Activated naive CD8-positive, alpha-beta T cell treated with anti-CD3 and anti-CD28 coated beads, Interleukin-2, amount 50 U/mL, for 24 hours (primary cell): ENCODE results near the gene WIPF2.

Experiments used
- ATAC-seq: fragments of 150-1000 bp; cut with Tn5 transposase; one replicate; pipeline ENCODE4 v1.10.0; 2021
- DNase-seq: peaks from one replicate; pipeline ENCODE4 v3.0.0; 2021
- H3K27ac Mint-ChIP-seq: one replicate; pipeline ENCODE4 v1.8.0; 2021; ENCODE audit warnings: mild to moderate bottlenecking, mixed read lengths
- H3K27me3 Mint-ChIP-seq: one replicate; pipeline ENCODE4 v1.8.0; 2021; ENCODE audit warnings: mixed read lengths
- H3K36me3 Mint-ChIP-seq: one replicate; pipeline ENCODE4 v1.8.0; 2021; ENCODE audit warnings: low read depth, mixed read lengths
- H3K4me1 Mint-ChIP-seq: one replicate; pipeline ENCODE4 v1.8.0; 2021; ENCODE audit warnings: mixed read lengths
- H3K4me3 Mint-ChIP-seq: one replicate; pipeline ENCODE4 v1.8.0; 2021; ENCODE audit warnings: mild to moderate bottlenecking, moderate library complexity, mixed read lengths
- H3K9me3 Mint-ChIP-seq: one replicate; pipeline ENCODE4 v1.8.0; 2021; ENCODE audit warnings: mixed read lengths

WIPF2 gene

DNA sequence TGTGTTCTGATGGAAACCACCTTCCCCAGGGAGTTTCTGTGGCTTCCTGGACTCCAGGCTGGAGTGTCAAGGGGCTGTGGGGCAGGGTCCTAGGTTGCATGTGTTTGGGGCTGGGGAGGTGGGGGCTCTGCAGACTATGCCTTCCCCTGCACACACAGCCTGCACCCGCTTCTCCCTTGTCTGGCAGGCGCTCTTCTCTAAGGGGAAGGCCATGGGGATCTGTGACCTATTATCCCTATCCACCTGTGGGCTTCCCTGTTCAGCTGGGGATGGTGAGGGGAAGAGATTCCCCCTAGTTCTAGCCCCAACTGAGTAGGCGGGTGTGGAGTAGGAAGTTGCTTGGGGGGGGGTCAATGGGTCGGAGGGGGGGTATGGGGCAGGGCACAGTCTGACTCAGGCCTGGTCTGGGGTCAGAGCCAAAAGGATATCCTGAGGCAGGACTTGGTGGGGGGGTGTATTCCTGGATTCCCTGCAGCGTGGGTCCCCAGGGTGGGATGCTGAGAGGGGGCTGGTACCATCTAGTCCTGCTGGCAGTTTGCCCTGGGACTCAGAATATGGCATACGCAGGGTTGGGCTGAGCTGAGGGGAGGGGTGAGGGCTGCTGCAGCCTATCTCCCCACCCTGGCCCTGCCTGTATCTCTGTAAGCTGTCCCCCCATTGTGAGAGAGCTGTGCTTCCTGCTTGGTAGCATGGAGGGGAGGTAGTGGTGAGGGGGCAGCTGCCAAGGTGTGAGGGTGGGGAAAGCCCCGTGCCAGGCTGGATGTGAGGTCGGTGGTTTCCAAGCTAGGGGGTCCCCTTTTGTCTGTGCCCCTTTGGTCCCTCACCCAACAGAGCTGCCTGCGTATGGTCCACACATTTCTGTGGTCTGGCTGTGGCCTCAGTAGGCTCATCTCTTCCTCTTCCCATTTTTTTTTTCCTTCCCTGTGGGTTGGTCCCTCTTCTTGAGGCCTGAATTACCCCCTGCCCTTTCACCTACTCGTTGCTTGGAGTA, 104.6 kb downstream of the WIPF2 start:
- peak; percentile 43 for ATAC-seq
- H3K36me3 Mint-ChIP-seq = peaks cover 7% of the 10 kb centered on the region
- peaks cover 2% of the 10 kb centered on the region for H3K27me3 Mint-ChIP-seq
- peak overlapping the region; percentile 100 for H3K27ac Mint-ChIP-seq
- H3K4me3 Mint-ChIP-seq = peak overlapping the region; percentile 85
- peaks cover 93% of the 10 kb centered on the region for H3K4me1 Mint-ChIP-seq
- DNase-seq = peak; percentile 78
- no peaks in the 10 kb centered on the region for H3K9me3 Mint-ChIP-seq

DNA sequence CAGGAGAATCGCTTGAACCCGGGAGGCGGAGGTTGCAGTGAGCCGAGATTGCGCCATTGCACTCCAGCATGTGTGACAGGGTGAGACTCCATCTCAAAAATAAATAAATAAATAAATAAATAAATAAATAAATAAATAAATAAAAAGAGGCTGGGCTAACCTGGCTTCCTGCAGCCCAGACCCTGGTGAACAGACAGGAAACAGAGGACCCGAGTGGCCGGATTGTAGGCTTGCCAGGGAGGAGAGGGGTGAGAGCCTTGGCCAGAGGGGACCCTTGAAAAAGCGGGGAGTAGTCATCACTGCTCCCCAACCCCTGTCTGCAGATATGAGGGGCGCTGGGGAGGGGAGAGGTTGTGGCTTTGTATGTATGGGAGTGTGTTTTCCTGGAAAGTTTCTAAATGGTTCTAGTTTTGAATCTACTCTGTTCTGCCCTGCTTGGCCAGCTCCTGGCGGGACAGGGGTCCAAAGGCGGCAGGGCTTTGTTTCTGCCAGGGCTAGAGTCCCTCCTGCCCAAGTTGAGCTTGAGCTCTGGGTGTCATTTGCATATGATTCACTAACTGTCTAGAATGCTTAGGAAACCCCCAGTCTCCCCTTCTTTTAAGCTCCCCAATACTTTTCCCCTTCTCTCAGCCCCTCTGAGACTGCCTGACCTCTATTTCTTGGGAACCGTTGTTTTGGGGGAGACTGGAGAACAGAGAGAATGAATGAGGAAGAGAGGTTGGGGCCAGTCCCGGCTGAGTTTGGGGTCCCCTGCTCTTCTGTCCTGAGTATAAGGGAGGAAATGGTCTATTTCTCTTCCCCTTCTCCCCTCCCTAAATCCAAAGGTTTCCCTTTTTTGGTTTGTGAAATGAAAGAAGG, 106.3 kb downstream of the WIPF2 start:
- ATAC-seq (no peak), DNase-seq (peak; percentile 46)
- Mint-ChIP-seq H3K4me3 (peak overlapping the region; percentile 77), H3K36me3 (peaks cover 9% of the 10 kb centered on the region), H3K27me3 (peaks cover 2% of the 10 kb centered on the region), H3K9me3 (no peaks in the 10 kb centered on the region), H3K4me1 (peaks cover 96% of the 10 kb centered on the region), H3K27ac (peak overlapping the region; percentile 100)

DNA sequence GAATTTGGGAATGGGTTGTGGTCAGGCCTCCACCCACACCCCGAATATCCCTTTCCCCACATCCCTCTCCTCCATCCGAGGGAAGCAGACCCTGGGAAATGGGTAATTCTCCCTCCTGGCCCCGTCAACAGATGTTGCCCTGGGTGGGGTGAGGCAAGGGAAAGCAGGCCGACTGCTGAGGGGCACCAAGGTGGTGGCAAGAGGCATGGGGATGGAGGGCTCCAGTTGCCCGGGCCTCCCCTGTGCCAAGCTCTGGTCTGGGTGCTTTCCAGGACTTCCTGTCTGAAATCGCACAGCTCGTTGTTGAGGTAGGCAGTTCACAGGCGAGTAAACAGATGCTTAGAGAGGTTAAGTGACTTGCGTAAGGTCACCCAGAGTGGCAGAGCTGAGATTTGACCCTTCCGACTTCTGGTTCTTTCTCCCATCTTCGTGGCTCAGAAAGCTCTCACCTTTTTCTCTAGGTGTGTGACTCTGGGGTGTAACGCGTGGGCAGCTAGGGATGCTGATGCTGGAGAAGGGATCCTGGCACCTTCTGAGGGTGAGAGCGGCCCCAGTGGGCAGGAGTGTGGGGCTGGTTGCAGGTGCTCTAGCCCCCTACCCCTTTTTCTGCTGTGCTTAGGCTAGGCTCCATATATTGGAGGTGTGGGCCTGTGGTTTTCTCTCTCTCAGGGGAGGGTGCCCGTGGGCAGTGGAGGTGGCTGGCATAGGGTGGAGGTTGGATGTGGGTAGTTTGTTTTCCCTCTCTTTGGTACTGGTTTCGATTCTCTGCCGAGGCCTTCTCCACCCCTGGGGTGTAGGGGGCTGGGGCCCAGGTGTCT, 107.1 kb downstream of the WIPF2 start:
- Mint-ChIP-seq H3K36me3 (peaks cover 12% of the 10 kb centered on the region), H3K4me3 (peak overlapping the region; percentile 77), H3K9me3 (no peaks in the 10 kb centered on the region), H3K4me1 (peaks cover 96% of the 10 kb centered on the region), H3K27ac (peak overlapping the region; percentile 100), H3K27me3 (peaks cover 2% of the 10 kb centered on the region)
- peak; percentile 11 for ATAC-seq
- DNase-seq = peak; percentile 56

DNA sequence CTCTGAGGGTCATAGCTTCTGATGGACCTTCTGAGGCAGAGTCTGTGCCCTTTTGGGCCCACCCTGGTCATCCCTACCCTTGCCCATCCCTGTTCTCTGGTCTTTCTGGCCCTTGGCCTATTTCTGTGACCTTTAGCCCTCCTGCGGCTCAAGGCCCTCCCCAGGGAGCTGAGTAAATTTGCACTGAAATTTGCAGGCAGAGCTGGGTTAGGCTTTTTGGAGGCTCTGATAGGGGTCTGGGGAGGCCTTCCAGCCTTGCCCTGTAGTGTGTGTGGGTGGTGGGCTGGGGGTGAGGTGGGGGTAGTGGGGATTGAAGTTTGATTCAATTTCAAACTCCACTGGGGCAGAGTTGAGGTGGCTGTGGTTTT, 107.7 kb downstream of the WIPF2 start:
- H3K27me3 Mint-ChIP-seq = peaks cover 2% of the 10 kb centered on the region
- peaks cover 96% of the 10 kb centered on the region for H3K4me1 Mint-ChIP-seq
- H3K36me3 Mint-ChIP-seq = peaks cover 15% of the 10 kb centered on the region
- no peak for DNase-seq
- H3K9me3 Mint-ChIP-seq = no peaks in the 10 kb centered on the region
- no peak for ATAC-seq
- peak overlapping the region; percentile 77 for H3K4me3 Mint-ChIP-seq
- peak overlapping the region; percentile 100 for H3K27ac Mint-ChIP-seq

DNA sequence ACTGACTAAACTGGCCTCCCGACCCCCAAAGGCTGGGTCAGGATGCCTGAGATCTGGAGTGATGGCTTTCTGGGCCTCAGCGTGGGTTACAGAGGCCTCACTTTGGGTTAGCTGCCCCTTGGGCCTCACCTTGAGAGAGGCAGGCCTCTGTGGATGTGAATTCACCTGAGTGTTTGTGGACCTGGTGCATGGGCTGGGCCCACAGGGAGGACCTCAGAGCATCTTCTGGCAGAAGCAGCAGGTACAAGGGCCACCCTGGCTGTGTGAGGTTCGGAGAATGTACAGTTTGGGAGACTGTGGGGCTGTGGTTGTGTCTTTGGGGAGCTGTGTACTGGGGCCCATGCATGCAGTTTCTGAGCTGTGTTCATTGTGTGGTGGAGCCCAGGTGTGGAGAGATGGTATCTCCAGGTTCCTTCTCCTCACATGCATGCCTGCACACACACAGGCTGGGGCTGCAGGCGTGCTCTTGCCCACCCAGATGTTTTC, 108.2 kb downstream of the WIPF2 start:
- peaks cover 15% of the 10 kb centered on the region for H3K36me3 Mint-ChIP-seq
- peaks cover 2% of the 10 kb centered on the region for H3K27me3 Mint-ChIP-seq
- no peak for ATAC-seq
- peak overlapping the region; percentile 44 for H3K27ac Mint-ChIP-seq
- no peak for DNase-seq
- no peaks in the 10 kb centered on the region for H3K9me3 Mint-ChIP-seq
- peak overlapping the region; percentile 40 for H3K4me3 Mint-ChIP-seq
- H3K4me1 Mint-ChIP-seq = peaks cover 92% of the 10 kb centered on the region

DNA sequence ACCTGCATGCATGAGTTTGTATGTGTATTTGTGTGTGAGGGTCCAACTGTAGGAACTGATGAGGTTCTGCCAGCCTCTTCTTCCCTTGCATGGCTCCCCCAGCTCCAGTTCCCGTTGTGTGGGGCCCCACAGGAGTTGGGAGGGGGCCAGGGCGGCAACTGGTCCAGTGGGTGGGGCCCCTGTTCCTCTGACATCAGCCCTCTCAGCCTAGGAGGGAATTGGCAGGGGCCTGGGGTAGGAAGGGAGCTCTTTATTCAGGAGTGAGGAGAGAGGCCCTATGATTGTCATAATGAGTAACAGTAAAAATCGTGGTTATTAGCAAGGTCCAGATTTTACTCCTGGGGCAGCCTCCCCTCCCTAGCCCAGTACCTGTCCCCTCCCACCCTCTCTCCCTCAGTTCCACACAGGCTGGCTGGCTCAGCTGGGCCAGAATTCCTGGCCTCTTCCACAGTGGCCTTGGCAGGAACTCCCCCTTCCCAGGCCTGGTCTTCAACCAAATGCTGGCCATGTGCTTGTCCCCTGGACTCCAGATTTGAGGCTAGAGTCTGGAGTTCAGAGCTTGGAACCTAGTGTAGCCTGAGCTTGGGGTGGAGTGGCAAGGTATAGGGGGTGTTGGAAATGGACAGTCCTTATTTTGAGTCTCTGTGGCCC, 108.8 kb downstream of the WIPF2 start:
- DNase-seq = no peak
- Mint-ChIP-seq H3K36me3 (peaks cover 18% of the 10 kb centered on the region), H3K4me1 (peaks cover 92% of the 10 kb centered on the region), H3K9me3 (no peaks in the 10 kb centered on the region), H3K4me3 (no peak overlapping the region), H3K27me3 (peaks cover under 1% of the 10 kb centered on the region), H3K27ac (peak overlapping the region; percentile 50)
- ATAC-seq = no peak

DNA sequence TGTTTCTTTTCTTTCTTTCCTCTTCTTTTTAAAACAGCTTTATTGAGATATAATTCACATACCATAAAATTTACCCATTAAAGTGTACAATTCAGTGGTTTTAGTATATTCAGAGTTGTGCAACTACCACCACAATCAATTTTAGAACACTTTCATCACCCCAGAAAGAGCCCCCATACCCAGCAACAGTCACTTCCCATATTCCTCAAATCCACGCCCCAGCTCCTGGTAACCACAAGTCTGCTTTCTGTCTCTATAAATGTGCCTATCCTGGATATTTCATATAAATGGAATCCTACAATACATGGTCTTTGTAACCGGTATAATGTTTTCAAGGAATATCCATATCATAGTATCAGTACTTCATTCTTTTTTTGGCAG, 109.3 kb downstream of the WIPF2 start:
- no peak for ATAC-seq
- DNase-seq = no peak
- Mint-ChIP-seq H3K36me3 (peaks cover 21% of the 10 kb centered on the region), H3K27ac (peak overlapping the region; percentile 50), H3K4me1 (peaks cover 92% of the 10 kb centered on the region), H3K9me3 (no peaks in the 10 kb centered on the region), H3K4me3 (peak overlapping the region; percentile 9), H3K27me3 (no peaks in the 10 kb centered on the region)

DNA sequence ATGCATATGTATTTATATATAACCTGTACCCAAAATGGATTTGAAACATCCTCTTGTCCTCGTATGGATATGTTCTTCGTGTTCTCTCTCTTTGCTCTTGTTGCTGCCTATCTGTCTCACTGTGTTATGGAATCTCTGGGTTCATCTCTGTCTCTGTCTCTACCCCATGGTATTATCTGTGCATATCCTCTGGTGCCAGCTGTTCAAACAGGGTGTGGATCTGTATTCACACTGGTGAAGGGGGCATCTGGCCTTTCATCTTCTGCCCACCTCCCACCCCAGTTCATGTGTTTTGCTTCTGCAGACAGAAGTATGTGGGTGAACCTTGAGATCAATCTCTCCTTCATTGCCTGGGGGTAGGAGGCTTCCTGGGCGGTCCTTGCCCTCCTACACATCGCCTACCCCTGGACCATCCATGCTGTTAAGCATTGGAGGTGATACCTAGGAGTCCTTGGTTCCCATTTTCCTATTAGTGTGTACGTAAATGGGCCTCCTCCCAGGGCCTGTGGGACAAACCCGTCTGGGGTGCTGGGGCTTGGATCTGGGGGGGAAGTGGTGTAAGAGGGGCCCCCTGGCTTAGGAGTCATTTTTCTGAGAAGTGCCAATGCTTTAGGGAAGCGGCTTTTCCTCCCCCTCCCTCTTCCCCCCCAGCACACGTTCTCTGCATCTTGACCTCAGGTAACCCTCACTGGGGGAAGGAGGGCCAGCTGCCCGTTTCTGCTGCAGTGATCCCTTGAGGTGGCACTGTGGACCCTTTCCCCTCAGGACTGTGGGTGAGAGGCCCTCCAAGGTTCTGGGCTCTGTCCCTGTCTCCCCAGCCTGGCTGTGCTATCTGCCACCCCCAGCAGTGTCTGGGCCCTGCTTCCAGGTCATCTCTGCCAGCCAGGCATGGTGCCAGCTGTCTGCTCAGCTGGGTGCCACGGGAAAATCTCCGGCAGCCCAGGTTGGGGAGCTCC, 111.0 kb downstream of the WIPF2 start:
- ATAC-seq (peak; percentile 7), DNase-seq (peak; percentile 37)
- Mint-ChIP-seq H3K4me3 (peak overlapping the region; percentile 45), H3K27me3 (no peaks in the 10 kb centered on the region), H3K4me1 (peaks cover 90% of the 10 kb centered on the region), H3K9me3 (no peaks in the 10 kb centered on the region), H3K36me3 (peaks cover 23% of the 10 kb centered on the region), H3K27ac (peak overlapping the region; percentile 49)

DNA sequence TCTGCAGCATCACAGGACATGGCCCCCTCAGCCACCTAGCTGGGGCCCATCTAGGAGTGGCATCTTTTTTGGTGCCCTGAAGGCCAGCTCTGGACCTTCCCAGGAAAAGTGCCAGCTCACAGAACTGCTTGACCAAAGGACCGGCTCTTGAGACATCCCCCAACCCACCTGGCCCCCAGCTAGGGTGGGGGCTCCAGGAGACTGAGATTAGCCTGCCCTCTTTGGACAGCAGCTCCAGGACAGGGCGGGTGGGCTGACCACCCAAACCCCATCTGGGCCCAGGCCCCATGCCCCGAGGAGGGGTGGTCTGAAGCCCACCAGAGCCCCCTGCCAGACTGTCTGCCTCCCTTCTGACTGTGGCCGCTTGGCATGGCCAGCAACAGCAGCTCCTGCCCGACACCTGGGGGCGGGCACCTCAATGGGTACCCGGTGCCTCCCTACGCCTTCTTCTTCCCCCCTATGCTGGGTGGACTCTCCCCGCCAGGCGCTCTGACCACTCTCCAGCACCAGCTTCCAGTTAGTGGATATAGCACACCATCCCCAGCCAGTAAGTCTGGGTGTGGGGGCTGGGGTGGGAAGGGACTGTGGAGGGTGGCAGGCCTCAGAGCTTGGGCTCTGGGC, 111.9 kb downstream of the WIPF2 start:
- ATAC-seq = no peak
- H3K4me1 Mint-ChIP-seq = peaks cover 85% of the 10 kb centered on the region
- H3K4me3 Mint-ChIP-seq = no peak overlapping the region
- no peaks in the 10 kb centered on the region for H3K9me3 Mint-ChIP-seq
- DNase-seq = no peak
- no peaks in the 10 kb centered on the region for H3K27me3 Mint-ChIP-seq
- H3K36me3 Mint-ChIP-seq = peaks cover 24% of the 10 kb centered on the region
- H3K27ac Mint-ChIP-seq = peak overlapping the region; percentile 49

DNA sequence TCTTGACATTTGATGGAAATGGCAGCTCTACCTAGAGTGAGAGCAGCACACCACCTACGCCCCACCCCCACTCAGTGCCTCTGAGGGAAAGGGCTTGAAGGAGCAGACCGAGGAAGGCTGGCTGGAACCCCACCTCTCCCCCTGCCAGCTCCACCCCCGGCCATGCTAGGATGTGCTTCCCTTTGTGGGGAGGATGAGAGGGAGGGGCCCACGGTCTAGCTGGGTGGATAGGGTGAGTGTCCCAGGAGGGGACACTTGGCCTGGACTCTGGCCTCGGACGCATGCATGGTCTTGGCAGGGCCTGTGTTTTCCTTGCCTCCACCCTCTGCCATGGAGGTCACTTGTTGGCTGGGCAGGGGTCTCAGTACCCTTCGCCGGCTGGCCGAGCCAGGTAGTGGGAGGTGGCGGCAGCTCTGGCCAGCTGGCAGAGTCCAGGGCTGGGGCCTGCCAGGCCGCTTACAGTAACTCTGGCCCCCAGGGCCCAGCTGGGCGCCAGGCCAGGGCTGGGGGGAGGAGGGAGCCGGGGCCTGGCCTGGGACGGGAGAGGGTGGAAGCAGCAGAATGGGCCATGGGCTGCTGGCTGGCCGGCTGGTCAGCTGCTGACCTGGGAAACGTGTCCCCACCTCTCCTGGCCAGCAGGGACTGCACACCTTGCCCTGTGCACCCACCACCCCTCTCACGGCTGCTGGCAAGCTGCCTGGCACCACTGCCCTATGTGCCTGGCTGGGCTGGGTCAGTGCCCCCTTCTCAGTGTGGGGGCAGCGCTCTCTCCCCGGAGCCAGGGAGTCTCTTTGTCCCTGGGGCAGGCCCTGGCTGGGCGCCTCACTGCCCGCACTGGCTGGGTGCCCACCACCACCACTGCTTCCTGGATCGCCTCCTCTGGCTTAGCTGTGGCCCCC, 112.9 kb downstream of the WIPF2 start:
- peak overlapping the region; percentile 39 for H3K27ac Mint-ChIP-seq
- DNase-seq (no peak), ATAC-seq (no peak)
- no peak overlapping the region for H3K4me3 Mint-ChIP-seq
- H3K27me3 Mint-ChIP-seq = no peaks in the 10 kb centered on the region
- peaks cover 78% of the 10 kb centered on the region for H3K4me1 Mint-ChIP-seq
- peaks cover 24% of the 10 kb centered on the region for H3K36me3 Mint-ChIP-seq
- no peaks in the 10 kb centered on the region for H3K9me3 Mint-ChIP-seq
